Liver (tissue), 9 donors: ENCODE data around the gene DNAL1. TPM values are rescaled to one million over a fixed set of nuclear protein-coding genes. Genes with fewer than 3 reads are reported as not detected.
A peak's percentile ranks its signal among the peaks of the same experiment; 100 is the strongest.

Experiments
- DNase-seq: peaks from one replicate; pipeline ENCODE4 v3.0.0-alpha.2; 2017; ENCODE audit warnings: low spot score
- H3K27ac ChIP-seq, 2 donors: one replicate each; pipeline ENCODE4 v1.7.0; 2013; ENCODE audit warnings: inconsistent platforms in 2 of 2, low read length in 2 of 2, control low read depth in 1 of 2, low read depth in 1 of 2, mild to moderate bottlenecking in 1 of 2
- H3K27me3 ChIP-seq, 4 donors: one replicate each; pipeline versions ENCODE4 v1.6.1 to v1.7.0; 2013; ENCODE audit warnings: low read length in 3 of 4, inconsistent platforms in 1 of 4, mild to moderate bottlenecking in 1 of 4, moderate library complexity in 1 of 4; ENCODE audit not compliant: control insufficient read depth in 4 of 4, insufficient read depth in 4 of 4
- H3K36me3 ChIP-seq, 4 donors: one replicate each; pipeline versions ENCODE4 v1.6.1 to v1.7.0; 2013; ENCODE audit warnings: low read length in 3 of 4, mild to moderate bottlenecking in 3 of 4, low read depth in 1 of 4, moderate library complexity in 1 of 4; ENCODE audit not compliant: control insufficient read depth in 4 of 4, insufficient read depth in 3 of 4
- H3K4me1 ChIP-seq, 4 donors: one replicate each; pipeline versions ENCODE4 v1.6.1 to v1.7.0; 2013; ENCODE audit warnings: low read length in 3 of 4, mild to moderate bottlenecking in 3 of 4, moderate library complexity in 1 of 4; ENCODE audit not compliant: control insufficient read depth in 4 of 4, insufficient read depth in 4 of 4
- H3K4me3 ChIP-seq, 3 donors: one replicate each; pipeline versions ENCODE4 v1.6.1 to v1.7.0; 2013; ENCODE audit warnings: low read length in 3 of 3, control low read depth in 1 of 3, low read depth in 1 of 3, mild to moderate bottlenecking in 1 of 3
- H3K9ac ChIP-seq, 2 donors: one replicate each; pipeline ENCODE4 v1.7.0; 2013; ENCODE audit warnings: low read length in 2 of 2, mild to moderate bottlenecking in 2 of 2, moderate library complexity in 2 of 2, control low read depth in 1 of 2, low read depth in 1 of 2
- H3K9me3 ChIP-seq, 4 donors: one replicate each; pipeline versions ENCODE4 v1.6.1 to v1.7.0; 2013; ENCODE audit warnings: low read length in 3 of 4; ENCODE audit not compliant: control insufficient read depth in 4 of 4
- FOXA1 ChIP-seq: IDR thresholded peaks from 2 replicates; pipeline ENCODE4 v1.6.1; 2016; ENCODE audit warnings: antibody characterized with exemption
- FOXA2 ChIP-seq: IDR thresholded peaks from 2 replicates; pipeline ENCODE4 v1.6.1; 2016; ENCODE audit warnings: antibody characterized with exemption
- GABPA ChIP-seq, 2 donors: IDR thresholded peaks in 1 of 2; conservative IDR thresholded peaks in 1 of 2; 2 replicates each; pipeline ENCODE4 v1.6.1; 2016; ENCODE audit warnings: antibody characterized with exemption in 2 of 2, mild to moderate bottlenecking in 1 of 2, moderate library complexity in 1 of 2
- HNF4A ChIP-seq, 2 donors: conservative IDR thresholded peaks; 2 replicates each; pipeline ENCODE4 v1.6.1; 2016; ENCODE audit warnings: antibody characterized with exemption in 2 of 2, mild to moderate bottlenecking in 2 of 2
- JUND ChIP-seq, 2 donors: IDR thresholded peaks; 2 replicates each; pipeline ENCODE4 v1.6.1; 2016; ENCODE audit warnings: antibody characterized with exemption in 2 of 2
- RAD21 ChIP-seq, 2 donors: IDR thresholded peaks; 2 replicates each; pipeline ENCODE4 v1.6.1; 2016; ENCODE audit warnings: antibody characterized with exemption in 2 of 2, mild to moderate bottlenecking in 2 of 2
- RXRA ChIP-seq, 2 donors: IDR thresholded peaks; 2 replicates each; pipeline ENCODE4 v1.6.1; 2017 to 2018; ENCODE audit warnings: antibody characterized with exemption in 2 of 2, mild to moderate bottlenecking in 1 of 2
- SP1 ChIP-seq: IDR thresholded peaks from 2 replicates; pipeline ENCODE4 v1.6.1; 2018; ENCODE audit warnings: antibody characterized with exemption, mild to moderate bottlenecking
- TAF1 ChIP-seq: conservative IDR thresholded peaks from 2 replicates; pipeline ENCODE4 v1.6.1; 2016; ENCODE audit warnings: antibody characterized with exemption, mild to moderate bottlenecking
- ZBTB33 ChIP-seq: IDR thresholded peaks from 2 replicates; pipeline ENCODE4 v1.6.1; 2016; ENCODE audit warnings: antibody characterized with exemption
- WGBS: extraction: QIAGEN DNeasy Blood & Tissue Kit; methylation state at CpG from one replicate; pipeline ENCODE4 v1.1.7; 2013; 5-methylcytosine and 5-hydroxymethylcytosine counted together
- polyA plus RNA-seq, 2 donors: library from polyadenylated mRNA; stranded (reverse) in 1 of 2; unstranded in 1 of 2; fragments of 200-250 nt in 1 of 2; fragments of >200 nt in 1 of 2; fragmentation: Nextera tagmentation in 1 of 2; extraction: Ambion mirVana in 1 of 2; gene quantifications; one replicate each; pipeline versions ENCODE4 v1.2.1 to v1.2.3, GENCODE V29; 2013 to 2015
- total RNA-seq, 2 donors: library from RNA; depleted of rRNA; stranded (reverse); fragments of >200 nt; gene quantifications; one replicate each; pipeline ENCODE4 v1.2.3, GENCODE V29; 2014
- TF ChIP-seq, protein P1 (sequence below): IDR thresholded peaks from 2 replicates; pipeline ENCODE4 v1.6.1; 2016; ENCODE audit warnings: antibody characterized with exemption, mild to moderate bottlenecking
- TF ChIP-seq, protein P2 (sequence below): IDR thresholded peaks from 2 replicates; pipeline ENCODE4 v1.6.1; 2016; ENCODE audit warnings: antibody characterized with exemption
- TF ChIP-seq, protein P3 (sequence below): fragments of 150-350 bp; IDR thresholded peaks from 2 replicates; pipeline ENCODE4 v1.5.1; 2017; ENCODE audit warnings: improper control_type of control experiment, low read depth, low read length; ENCODE audit not compliant: missing input control
- TF ChIP-seq, protein P4 (sequence below): IDR thresholded peaks from 2 replicates; pipeline ENCODE4 v1.6.1; 2016; ENCODE audit warnings: antibody characterized with exemption
- donor health status: healthy.
- donor health status: healthy.
- donor health status: healthy.
- donor health status: healthy.
- donor health status: healthy.

DNAL1 gene
- total and polyA plus RNA-seq, 4 donors: 1.9 to 3.4 (median 2.4) TPM

DNA sequence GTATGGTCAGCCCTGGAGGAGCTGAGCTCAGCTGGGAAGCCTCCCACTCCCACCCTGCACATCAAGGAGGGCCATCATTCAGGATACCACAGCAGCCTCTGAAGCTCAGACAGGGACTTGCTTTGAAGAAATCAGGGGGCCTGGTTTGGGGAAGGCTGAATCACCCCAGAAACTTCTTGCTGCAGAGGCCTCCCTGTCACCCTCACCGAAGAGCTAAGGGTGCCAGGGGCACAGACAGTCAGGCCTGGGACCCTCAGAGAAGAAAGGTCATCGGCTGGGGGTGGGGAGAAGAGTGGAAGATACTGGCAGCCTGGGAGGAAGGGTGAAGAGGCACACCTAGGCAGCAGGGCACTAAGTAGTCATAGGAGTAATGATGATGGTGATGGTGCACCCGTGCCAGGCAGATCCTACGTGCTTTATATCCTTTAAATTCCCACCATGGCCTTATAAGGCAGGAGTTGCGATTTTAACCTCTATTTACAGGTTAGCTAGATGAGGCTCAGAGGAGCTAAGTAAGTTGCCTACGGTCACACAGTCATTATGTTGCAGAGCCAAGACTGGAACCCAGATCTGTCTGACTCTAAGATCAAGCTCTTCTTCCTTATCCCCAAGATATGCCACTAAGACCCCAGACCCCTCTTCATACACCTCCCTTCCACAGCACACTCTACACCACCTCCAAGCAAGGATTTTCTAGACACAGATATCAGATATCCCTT lies 97.9 kb downstream of the DNAL1 start:
- Histone ChIP-seq H3K27me3 (no peaks in the 10 kb centered on the region), H3K9ac (no peak overlapping the region)
- WGBS: 78% methylated on average over 6 of the region's 6 CpGs

More for the DNA sequence above, 97.9 kb downstream of the DNAL1 start:
- Histone ChIP-seq H3K4me3 (no peak overlapping the region), H3K4me1 (peaks cover 26 to 86% (median 79%) of the 10 kb centered on the region in 4 donors), H3K27ac (peak overlapping the region; percentile 35 to 58), H3K36me3 (peaks cover 0 to 18% (median 4%) of the 10 kb centered on the region in 4 donors), H3K9me3 (no peaks in the 10 kb centered on the region)
- TF ChIP-seq RAD21 (IDR thresholded peaks at IDR 0.05) (no peak), ZBTB33 (no peak), HNF4A (conservative IDR thresholded peaks at IDR 0.05) (no peak), JUND (IDR thresholded peaks at IDR 0.05) (no peak), FOXA1 (no peak), RXRA (IDR thresholded peaks at IDR 0.05) (no peak), TAF1 (no peak), FOXA2 (no peak), SP1 (no peak), GABPA (IDR thresholded peaks at IDR 0.05 in 1 of 2, conservative IDR thresholded peaks at IDR 0.05 in 1 of 2) (no peak)
- TF ChIP-seq, protein P1, sequence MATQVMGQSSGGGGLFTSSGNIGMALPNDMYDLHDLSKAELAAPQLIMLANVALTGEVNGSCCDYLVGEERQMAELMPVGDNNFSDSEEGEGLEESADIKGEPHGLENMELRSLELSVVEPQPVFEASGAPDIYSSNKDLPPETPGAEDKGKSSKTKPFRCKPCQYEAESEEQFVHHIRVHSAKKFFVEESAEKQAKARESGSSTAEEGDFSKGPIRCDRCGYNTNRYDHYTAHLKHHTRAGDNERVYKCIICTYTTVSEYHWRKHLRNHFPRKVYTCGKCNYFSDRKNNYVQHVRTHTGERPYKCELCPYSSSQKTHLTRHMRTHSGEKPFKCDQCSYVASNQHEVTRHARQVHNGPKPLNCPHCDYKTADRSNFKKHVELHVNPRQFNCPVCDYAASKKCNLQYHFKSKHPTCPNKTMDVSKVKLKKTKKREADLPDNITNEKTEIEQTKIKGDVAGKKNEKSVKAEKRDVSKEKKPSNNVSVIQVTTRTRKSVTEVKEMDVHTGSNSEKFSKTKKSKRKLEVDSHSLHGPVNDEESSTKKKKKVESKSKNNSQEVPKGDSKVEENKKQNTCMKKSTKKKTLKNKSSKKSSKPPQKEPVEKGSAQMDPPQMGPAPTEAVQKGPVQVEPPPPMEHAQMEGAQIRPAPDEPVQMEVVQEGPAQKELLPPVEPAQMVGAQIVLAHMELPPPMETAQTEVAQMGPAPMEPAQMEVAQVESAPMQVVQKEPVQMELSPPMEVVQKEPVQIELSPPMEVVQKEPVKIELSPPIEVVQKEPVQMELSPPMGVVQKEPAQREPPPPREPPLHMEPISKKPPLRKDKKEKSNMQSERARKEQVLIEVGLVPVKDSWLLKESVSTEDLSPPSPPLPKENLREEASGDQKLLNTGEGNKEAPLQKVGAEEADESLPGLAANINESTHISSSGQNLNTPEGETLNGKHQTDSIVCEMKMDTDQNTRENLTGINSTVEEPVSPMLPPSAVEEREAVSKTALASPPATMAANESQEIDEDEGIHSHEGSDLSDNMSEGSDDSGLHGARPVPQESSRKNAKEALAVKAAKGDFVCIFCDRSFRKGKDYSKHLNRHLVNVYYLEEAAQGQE: no peak
- TF ChIP-seq, protein P2, sequence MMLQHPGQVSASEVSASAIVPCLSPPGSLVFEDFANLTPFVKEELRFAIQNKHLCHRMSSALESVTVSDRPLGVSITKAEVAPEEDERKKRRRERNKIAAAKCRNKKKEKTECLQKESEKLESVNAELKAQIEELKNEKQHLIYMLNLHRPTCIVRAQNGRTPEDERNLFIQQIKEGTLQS: no peak
- TF ChIP-seq, protein P3, sequence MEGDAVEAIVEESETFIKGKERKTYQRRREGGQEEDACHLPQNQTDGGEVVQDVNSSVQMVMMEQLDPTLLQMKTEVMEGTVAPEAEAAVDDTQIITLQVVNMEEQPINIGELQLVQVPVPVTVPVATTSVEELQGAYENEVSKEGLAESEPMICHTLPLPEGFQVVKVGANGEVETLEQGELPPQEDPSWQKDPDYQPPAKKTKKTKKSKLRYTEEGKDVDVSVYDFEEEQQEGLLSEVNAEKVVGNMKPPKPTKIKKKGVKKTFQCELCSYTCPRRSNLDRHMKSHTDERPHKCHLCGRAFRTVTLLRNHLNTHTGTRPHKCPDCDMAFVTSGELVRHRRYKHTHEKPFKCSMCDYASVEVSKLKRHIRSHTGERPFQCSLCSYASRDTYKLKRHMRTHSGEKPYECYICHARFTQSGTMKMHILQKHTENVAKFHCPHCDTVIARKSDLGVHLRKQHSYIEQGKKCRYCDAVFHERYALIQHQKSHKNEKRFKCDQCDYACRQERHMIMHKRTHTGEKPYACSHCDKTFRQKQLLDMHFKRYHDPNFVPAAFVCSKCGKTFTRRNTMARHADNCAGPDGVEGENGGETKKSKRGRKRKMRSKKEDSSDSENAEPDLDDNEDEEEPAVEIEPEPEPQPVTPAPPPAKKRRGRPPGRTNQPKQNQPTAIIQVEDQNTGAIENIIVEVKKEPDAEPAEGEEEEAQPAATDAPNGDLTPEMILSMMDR: no peak
- TF ChIP-seq, protein P4, sequence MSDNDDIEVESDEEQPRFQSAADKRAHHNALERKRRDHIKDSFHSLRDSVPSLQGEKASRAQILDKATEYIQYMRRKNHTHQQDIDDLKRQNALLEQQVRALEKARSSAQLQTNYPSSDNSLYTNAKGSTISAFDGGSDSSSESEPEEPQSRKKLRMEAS: no peak
- peak; percentile 39 for DNase-seq
